Hair follicular keratinocyte (primary cell): ENCODE measurements around the gene MAP10. TPM values are rescaled to one million over a fixed set of nuclear protein-coding genes. Genes with fewer than 3 reads are reported as not detected.

Experiments used
- total RNA-seq: library from RNA; depleted of rRNA; stranded (reverse); fragments of >200 nt; gene quantifications from 2 replicates; pipeline ENCODE4 v1.2.3, GENCODE V29; 2015

MAP10 gene, protein sequence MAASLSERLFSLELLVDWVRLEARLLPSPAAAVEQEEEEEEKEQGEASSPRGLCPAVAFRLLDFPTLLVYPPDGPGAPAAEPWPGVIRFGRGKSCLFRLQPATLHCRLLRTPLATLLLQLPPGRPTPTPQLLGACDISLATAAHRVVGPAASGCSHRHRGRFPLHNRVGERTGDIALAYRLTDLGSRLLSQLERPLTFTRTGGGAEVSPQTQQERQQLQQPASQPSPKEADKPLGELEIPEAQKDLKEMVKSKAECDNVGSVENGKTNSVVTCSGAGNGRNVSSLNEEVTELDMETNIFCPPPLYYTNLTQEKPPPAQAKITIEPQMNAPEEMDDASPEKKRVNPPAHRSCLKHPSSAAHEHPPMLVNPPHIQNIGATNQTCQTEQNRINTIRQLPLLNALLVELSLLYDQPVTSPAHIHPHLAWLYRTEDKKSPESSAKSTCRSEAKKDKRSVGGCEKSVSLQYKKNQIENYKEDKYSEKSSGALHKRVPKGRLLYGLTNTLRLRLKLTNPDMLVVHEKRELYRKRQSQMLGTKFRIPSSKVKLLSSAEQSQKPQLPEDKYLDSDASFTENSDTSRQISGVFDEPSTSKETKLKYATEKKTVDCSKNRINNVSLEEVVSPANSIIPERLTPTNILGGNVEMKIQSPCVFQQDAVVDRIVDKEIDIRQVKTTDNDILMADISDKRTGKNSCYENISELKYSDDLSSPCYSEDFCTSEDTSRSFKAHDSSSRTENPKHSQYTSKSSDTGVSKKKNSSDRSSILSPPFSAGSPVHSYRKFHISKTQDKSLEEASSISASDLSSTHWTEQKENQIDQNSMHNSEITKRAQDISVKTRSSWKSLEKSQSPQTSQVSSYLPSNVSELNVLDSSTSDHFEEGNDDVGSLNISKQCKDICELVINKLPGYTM
- 0.34 and 0.62 TPM in 2 replicates for total RNA-seq

DNA sequence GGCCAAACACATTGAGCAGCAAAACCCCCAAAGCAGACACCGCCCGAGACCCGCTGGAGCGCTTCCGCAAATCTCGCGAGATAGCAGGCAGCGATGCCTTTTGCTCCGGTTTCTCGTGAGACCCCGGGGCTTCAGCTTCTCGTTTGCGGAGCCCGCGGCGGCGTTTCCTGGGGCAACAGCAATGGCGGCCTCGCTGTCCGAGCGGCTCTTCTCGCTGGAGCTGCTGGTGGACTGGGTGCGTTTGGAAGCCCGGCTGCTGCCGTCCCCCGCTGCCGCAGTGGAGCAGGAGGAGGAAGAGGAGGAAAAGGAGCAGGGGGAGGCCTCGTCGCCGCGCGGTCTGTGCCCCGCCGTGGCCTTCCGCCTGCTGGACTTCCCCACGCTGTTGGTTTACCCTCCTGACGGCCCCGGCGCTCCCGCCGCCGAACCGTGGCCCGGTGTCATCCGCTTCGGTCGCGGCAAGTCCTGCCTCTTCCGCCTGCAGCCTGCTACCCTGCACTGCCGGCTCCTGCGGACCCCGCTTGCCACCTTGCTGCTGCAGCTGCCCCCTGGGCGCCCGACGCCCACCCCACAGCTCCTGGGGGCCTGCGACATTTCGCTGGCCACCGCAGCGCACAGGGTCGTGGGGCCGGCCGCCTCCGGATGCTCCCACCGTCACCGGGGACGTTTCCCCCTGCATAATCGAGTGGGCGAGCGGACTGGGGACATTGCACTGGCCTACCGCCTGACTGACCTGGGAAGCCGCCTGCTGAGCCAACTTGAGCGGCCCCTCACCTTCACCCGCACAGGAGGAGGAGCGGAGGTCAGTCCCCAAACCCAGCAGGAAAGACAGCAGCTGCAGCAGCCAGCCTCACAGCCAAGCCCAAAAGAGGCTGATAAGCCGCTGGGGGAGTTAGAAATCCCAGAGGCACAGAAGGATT is at the start of gene MAP10:
Gene MAP10 (plus strand): TSS at position 148 of the 917 bp plus-strand sequence. CDS start 34 bp downstream, at position 182.

Other genes starting within 250 kb of the MAP10 start
- gene SIPA1L2, start 175.3 kb upstream of the MAP10 start, total RNA-seq: 1.6 and 1.9 TPM in 2 replicates
- gene NTPCR, start 145.2 kb downstream of the MAP10 start, total RNA-seq: 58.2 and 86.5 TPM in 2 replicates